Calu3 (cell line): ENCODE measurements around the gene ABCA8. TPM values are rescaled to one million over a fixed set of nuclear protein-coding genes. Genes with fewer than 3 reads are reported as not detected.

Experiments
- BruUV-seq: library from RNA; stranded (reverse); fragments of 400-500 nt; replicated peaks from 2 replicates; lab custom pipeline; 2021; lab: Mats Ljungman, UMichigan
- CTCF ChIA-PET: fragments of 300-600 bp; sonication (Branson Sonifier 250); formaldehyde crosslinking; loops from one replicate; lab custom pipeline; 2022; ENCODE audit warnings: antibody characterized with exemption; lab: Charles Lee
- DNase-seq: peaks from one replicate; pipeline ENCODE4 v3.0.0; 2022
- H3K27ac Mint-ChIP-seq: one replicate; pipeline ENCODE4 v1.8.0; 2022; ENCODE audit warnings: mixed read lengths; ENCODE audit not compliant: unreplicated experiment
- H3K27me3 Mint-ChIP-seq: one replicate; pipeline ENCODE4 v1.8.0; 2022; ENCODE audit warnings: mixed read lengths; ENCODE audit not compliant: unreplicated experiment
- H3K36me3 Mint-ChIP-seq: one replicate; pipeline ENCODE4 v1.8.0; 2022; ENCODE audit warnings: mild to moderate bottlenecking, moderate library complexity, mixed read lengths; ENCODE audit not compliant: insufficient read depth, unreplicated experiment
- H3K4me1 Mint-ChIP-seq: one replicate; pipeline ENCODE4 v1.8.0; 2022; ENCODE audit warnings: mild to moderate bottlenecking, low read depth, mixed read lengths; ENCODE audit not compliant: unreplicated experiment
- H3K4me3 Mint-ChIP-seq: one replicate; pipeline ENCODE4 v1.8.0; 2022; ENCODE audit warnings: mild to moderate bottlenecking, low read depth, moderate library complexity, mixed read lengths; ENCODE audit not compliant: unreplicated experiment
- H3K9me3 Mint-ChIP-seq: one replicate; pipeline ENCODE4 v1.8.0; 2022; ENCODE audit warnings: low read depth, mixed read lengths; ENCODE audit not compliant: unreplicated experiment
- intact Hi-C: fragments of 100-400 bp; cut with micrococcal nuclease; formaldehyde crosslinking; loops from one replicate; pipeline ENCODE4 v1.10.0; 2022; ENCODE audit not compliant: unreplicated experiment
- total RNA-seq: library from RNA; stranded (reverse); gene quantifications from 2 replicates; pipeline ENCODE4 v1.2.3, GENCODE V29; 2022
- TF ChIP-seq, protein P1 (sequence below): fragments of 200-600 bp; IDR thresholded peaks from one replicate; pipeline ENCODE4 v1.8.0; 2022; ENCODE audit warnings: antibody characterized with exemption; ENCODE audit not compliant: unreplicated experiment

Gene ABCA8
- total RNA-seq, 1 experiment from 2014 or later, result not detected

DNA sequence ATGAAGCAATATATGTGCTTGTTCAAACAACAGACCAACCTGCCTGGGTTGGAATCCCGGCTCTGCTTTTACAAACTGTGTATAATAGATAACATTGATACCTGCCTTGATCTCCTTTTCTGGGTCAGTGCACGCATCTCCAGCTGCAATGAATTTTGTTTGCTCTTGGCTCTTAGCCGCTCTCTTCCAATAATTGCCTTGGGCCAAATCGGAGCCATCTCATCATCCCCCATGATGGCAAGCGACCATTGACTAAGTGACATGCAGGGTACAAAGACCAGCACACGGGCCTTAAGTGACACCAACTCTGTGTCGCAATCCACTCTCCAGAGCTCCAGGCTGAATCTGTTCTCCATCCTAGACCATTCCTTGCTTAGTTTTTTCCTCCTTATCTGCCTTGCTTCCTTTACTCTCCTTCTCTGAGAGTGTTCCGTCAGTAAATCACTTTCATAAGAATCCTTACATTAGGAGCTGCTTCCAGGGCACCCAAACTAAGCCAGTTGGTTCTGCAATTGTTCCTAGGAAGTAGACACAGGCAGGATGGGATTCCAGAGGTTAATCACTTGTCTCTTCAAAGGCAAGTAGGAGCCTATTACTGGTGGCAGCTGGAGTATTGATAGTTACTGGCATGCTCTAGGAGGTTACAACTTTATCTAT is 134.2 kb downstream of the ABCA8 start:
- CTCF ChIA-PET, result no interaction called here
- TF ChIP-seq, protein P1, sequence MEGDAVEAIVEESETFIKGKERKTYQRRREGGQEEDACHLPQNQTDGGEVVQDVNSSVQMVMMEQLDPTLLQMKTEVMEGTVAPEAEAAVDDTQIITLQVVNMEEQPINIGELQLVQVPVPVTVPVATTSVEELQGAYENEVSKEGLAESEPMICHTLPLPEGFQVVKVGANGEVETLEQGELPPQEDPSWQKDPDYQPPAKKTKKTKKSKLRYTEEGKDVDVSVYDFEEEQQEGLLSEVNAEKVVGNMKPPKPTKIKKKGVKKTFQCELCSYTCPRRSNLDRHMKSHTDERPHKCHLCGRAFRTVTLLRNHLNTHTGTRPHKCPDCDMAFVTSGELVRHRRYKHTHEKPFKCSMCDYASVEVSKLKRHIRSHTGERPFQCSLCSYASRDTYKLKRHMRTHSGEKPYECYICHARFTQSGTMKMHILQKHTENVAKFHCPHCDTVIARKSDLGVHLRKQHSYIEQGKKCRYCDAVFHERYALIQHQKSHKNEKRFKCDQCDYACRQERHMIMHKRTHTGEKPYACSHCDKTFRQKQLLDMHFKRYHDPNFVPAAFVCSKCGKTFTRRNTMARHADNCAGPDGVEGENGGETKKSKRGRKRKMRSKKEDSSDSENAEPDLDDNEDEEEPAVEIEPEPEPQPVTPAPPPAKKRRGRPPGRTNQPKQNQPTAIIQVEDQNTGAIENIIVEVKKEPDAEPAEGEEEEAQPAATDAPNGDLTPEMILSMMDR, result no peak
- no TSS peak for BruUV-seq
- no peak for DNase-seq
- H3K27ac Mint-ChIP-seq, result no peak overlapping the region
- H3K9me3 Mint-ChIP-seq, result peaks cover under 1% of the 10 kb centered on the region
- H3K4me1 Mint-ChIP-seq, result peaks cover 21% of the 10 kb centered on the region
- H3K4me3 Mint-ChIP-seq, result no peak overlapping the region
- no peaks in the 10 kb centered on the region for H3K27me3 Mint-ChIP-seq
- H3K36me3 Mint-ChIP-seq, result no peaks in the 10 kb centered on the region
- intact Hi-C loops, result no loop called here

- Mint-ChIP-seq H3K4me1 (peaks cover 21% of the 10 kb centered on the region), H3K27me3 (no peaks in the 10 kb centered on the region), H3K4me3 (no peak overlapping the region), H3K9me3 (peaks cover 3% of the 10 kb centered on the region), H3K36me3 (no peaks in the 10 kb centered on the region), H3K27ac (no peak overlapping the region)
- BruUV-seq, result no TSS peak
- intact Hi-C loops, result no loop called here
- CTCF ChIA-PET, result no interaction called here
- TF ChIP-seq, protein P1, result no peak
- no peak for DNase-seq
These were observed 134.7 kb downstream of the ABCA8 start for GRCh38 chr17:68820476-68820824.

DNA sequence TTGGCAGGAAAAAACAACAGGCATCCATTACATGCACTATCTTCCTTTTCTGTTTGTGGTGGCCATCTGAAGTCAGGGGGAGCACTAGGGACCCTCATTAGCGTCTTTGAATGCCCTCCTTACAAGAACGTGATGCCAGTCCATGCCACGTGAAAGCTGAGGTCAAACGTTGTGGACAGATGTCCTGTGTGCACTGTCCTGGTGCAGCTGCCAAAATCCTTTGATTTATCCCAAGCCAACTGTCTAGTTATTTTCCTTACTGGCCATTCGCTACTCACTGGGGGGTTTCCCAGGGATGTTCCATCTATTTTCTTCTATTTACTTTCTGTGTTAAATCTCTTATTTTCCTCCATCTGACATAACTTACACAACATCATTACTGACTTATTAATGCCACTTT is 135.7 kb downstream of the ABCA8 start:
- TF ChIP-seq, protein P1, result no peak
- no peak for DNase-seq
- Mint-ChIP-seq H3K27me3 (no peaks in the 10 kb centered on the region), H3K27ac (no peak overlapping the region), H3K36me3 (no peaks in the 10 kb centered on the region), H3K9me3 (peaks cover 3% of the 10 kb centered on the region), H3K4me3 (no peak overlapping the region), H3K4me1 (peaks cover 21% of the 10 kb centered on the region)
- intact Hi-C loops, result no loop called here
- BruUV-seq, result no TSS peak
- CTCF ChIA-PET, result no interaction called here

Other genes starting within 250 kb of the ABCA8 start
- not detected in 2 replicates for gene ABCA9, start 105.5 kb upstream of the ABCA8 start, total RNA-seq
- gene ABCA6, start 186.5 kb upstream of the ABCA8 start, total RNA-seq, result 0.44 TPM in 1 of 2 replicates, not detected in the other